Measurements from ENCODE around the gene SLC35G3. TPM values are rescaled to one million over a fixed set of nuclear protein-coding genes. Genes with fewer than 3 reads are reported as not detected.
"Not testable (repeated sequence)": the region's sequence is repeated elsewhere in the genome, so short reads cannot be mapped to it uniquely, and the experiment has no call there.

The SLC35G3 gene
- total RNA-seq, 1 donor from 2014 or later = not detected

DNA sequence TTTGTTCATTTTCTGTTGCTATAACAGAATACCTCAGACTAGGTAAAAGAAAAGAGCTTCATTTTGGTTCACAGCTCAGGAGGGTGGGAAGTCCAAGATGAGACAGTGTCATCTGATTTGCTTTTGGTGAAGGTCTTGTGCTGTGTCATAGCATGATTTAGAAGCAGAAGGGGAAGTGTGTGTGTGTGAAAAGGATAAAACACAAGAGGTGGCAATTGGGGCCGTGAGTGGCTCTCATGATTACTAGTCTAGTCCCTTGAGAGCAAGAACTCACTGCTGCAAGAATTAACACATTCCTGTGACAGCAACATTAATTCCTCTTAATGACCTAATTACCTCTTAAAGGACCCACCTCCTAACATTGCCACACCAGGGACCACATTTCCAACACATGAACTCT is 8.3 kb downstream of the SLC35G3 start:
- H3K4me1 Mint-ChIP-seq = no peaks in the 10 kb centered on the region
- no peak for DNase-seq (ENCODE audit: low spot score in 2 of 2, unreplicated experiment in 2 of 2)

GRCh38 chr17:35184274-35184673 is 9.9 kb downstream of the SLC35G3 start:
- no peaks in the 10 kb centered on the region for H3K36me3 Mint-ChIP-seq
- no peak overlapping the region for H3K27ac Mint-ChIP-seq
- H3K27me3 Mint-ChIP-seq (ENCODE audit: low read depth) = peaks cover 48% of the 10 kb centered on the region
- H3K4me1 Mint-ChIP-seq = no peaks in the 10 kb centered on the region
- no peak for DNase-seq (ENCODE audit: low spot score in 2 of 2, unreplicated experiment in 2 of 2)
- no peaks in the 10 kb centered on the region for H3K9me3 Mint-ChIP-seq
- TF ChIP-seq CTCF (IDR thresholded peaks at IDR 0.05; ENCODE audit: unreplicated experiment) = no peak
- H3K4me3 Mint-ChIP-seq = no peak overlapping the region

More for the DNA sequence above, 8.3 kb downstream of the SLC35G3 start:
- Mint-ChIP-seq H3K27ac (no peak overlapping the region), H3K36me3 (no peaks in the 10 kb centered on the region), H3K4me3 (no peak overlapping the region), H3K27me3 (ENCODE audit: low read depth) (peaks cover 56% of the 10 kb centered on the region), H3K9me3 (no peaks in the 10 kb centered on the region)
- TF ChIP-seq CTCF (IDR thresholded peaks at IDR 0.05; ENCODE audit: unreplicated experiment) = no peak

- Mint-ChIP-seq H3K4me3 (no peak overlapping the region), H3K27me3 (ENCODE audit: low read depth) (peaks cover 45% of the 10 kb centered on the region), H3K9me3 (peaks cover 4% of the 10 kb centered on the region), H3K36me3 (no peaks in the 10 kb centered on the region), H3K27ac (no peak overlapping the region), H3K4me1 (no peaks in the 10 kb centered on the region)
- DNase-seq (ENCODE audit: low spot score in 2 of 2, unreplicated experiment in 2 of 2) = no peak
- no peak for TF ChIP-seq CTCF (IDR thresholded peaks at IDR 0.05; ENCODE audit: unreplicated experiment)
These were observed 10.9 kb downstream of the SLC35G3 start for GRCh38 chr17:35183332-35183731.

GRCh38 chr17:35179379-35179778 is 14.8 kb downstream of the SLC35G3 start:
- not testable (repeated sequence) for DNase-seq (ENCODE audit: low spot score in 2 of 2, unreplicated experiment in 2 of 2); H3K27ac Mint-ChIP-seq; H3K4me1 Mint-ChIP-seq; H3K4me3 Mint-ChIP-seq; H3K36me3 Mint-ChIP-seq; H3K9me3 Mint-ChIP-seq
- peaks cover 37% of the 10 kb centered on the region for H3K27me3 Mint-ChIP-seq (ENCODE audit: low read depth)

- no peak for DNase-seq (ENCODE audit: low spot score in 2 of 2, unreplicated experiment in 2 of 2)
- no peak for TF ChIP-seq CTCF (IDR thresholded peaks at IDR 0.05; ENCODE audit: unreplicated experiment)
- Mint-ChIP-seq H3K9me3 (peaks cover 4% of the 10 kb centered on the region), H3K36me3 (no peaks in the 10 kb centered on the region), H3K27me3 (ENCODE audit: low read depth) (peaks cover 20% of the 10 kb centered on the region), H3K4me3 (no peak overlapping the region), H3K27ac (no peak overlapping the region), H3K4me1 (no peaks in the 10 kb centered on the region)
These were observed 17.3 kb downstream of the SLC35G3 start for GRCh38 chr17:35176897-35177296.

DNA sequence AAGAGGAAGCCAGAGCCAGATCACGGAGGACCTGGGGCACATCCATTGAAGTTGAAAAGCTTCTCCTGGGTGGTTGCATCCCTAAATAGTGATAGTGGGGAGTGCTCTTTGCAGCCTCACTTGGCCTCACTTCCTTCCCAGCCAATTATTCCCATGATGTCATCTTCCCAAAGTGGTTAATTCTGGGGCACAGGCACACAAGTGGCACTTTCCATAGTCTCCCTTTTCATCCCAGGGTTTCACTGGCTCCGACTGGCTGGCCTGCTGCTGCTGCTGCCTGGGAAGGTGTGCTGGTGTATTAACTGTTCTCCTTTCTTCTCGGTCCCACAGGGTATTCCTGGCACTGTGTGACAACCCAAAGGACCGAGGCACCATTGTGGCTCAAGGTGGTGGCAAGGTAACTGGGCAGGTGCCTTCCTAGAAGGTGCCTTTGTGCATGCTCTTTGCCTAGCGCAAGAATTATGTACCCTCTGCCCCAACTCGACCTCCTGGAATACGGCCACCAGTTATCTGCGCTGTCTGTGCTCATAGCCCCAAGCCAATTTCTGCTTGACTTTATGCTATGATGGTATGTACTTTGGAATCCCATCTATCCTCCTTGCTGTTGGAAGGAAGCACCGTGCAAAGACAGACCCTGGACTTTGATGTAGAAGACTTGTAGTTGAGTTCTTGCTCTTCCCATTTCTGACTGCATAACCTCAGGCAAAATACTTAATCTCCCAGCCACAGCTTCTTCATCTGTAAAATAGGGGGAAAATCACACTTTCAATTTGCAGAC is 18.4 kb downstream of the SLC35G3 start:
- H3K4me3 Mint-ChIP-seq = no peak overlapping the region
- no peak for DNase-seq (ENCODE audit: low spot score in 2 of 2, unreplicated experiment in 2 of 2)
- peaks cover 16% of the 10 kb centered on the region for H3K27me3 Mint-ChIP-seq (ENCODE audit: low read depth)

More for the DNA sequence above, 18.4 kb downstream of the SLC35G3 start:
- Mint-ChIP-seq H3K27ac (no peak overlapping the region), H3K9me3 (peaks cover 4% of the 10 kb centered on the region), H3K4me1 (no peaks in the 10 kb centered on the region), H3K36me3 (no peaks in the 10 kb centered on the region)
- TF ChIP-seq CTCF (IDR thresholded peaks at IDR 0.05; ENCODE audit: unreplicated experiment) = no peak
